Adipocyte (in vitro differentiated cells): Measurements from ENCODE around the gene IVD.
A peak's percentile ranks its signal among the peaks of the same experiment; 100 is the strongest.

Source experiments
- DNase-seq: peaks from one replicate; pipeline ENCODE4 v3.0.0-alpha.2; 2015; ENCODE audit warnings: low read depth
- H3K27me3 ChIP-seq: replicated peaks from 2 replicates; pipeline ENCODE4 v1.7.0; 2013; ENCODE audit warnings: mild to moderate bottlenecking, low read length, moderate library complexity; ENCODE audit not compliant: control insufficient read depth, insufficient read depth
- H3K36me3 ChIP-seq: 2 replicates; pipeline ENCODE4 v1.7.0; 2013; ENCODE audit warnings: low read length, mild to moderate bottlenecking, moderate library complexity; ENCODE audit not compliant: control insufficient read depth, insufficient read depth, severe bottlenecking
- H3K4me1 ChIP-seq: 2 replicates; pipeline ENCODE4 v1.7.0; 2013; ENCODE audit warnings: mild to moderate bottlenecking, low read length, moderate library complexity; ENCODE audit not compliant: control insufficient read depth, insufficient read depth
- H3K4me3 ChIP-seq: 2 replicates; pipeline ENCODE4 v1.7.0; 2013; ENCODE audit warnings: mild to moderate bottlenecking, low read length, moderate library complexity
- H3K9ac ChIP-seq: 2 replicates; pipeline ENCODE4 v1.7.0; 2013; ENCODE audit warnings: mild to moderate bottlenecking, low read length, moderate library complexity
- H3K9me3 ChIP-seq: 2 replicates; pipeline ENCODE4 v1.7.0; 2013; ENCODE audit warnings: mild to moderate bottlenecking, low read length, moderate library complexity; ENCODE audit not compliant: control insufficient read depth

The IVD gene

DNA sequence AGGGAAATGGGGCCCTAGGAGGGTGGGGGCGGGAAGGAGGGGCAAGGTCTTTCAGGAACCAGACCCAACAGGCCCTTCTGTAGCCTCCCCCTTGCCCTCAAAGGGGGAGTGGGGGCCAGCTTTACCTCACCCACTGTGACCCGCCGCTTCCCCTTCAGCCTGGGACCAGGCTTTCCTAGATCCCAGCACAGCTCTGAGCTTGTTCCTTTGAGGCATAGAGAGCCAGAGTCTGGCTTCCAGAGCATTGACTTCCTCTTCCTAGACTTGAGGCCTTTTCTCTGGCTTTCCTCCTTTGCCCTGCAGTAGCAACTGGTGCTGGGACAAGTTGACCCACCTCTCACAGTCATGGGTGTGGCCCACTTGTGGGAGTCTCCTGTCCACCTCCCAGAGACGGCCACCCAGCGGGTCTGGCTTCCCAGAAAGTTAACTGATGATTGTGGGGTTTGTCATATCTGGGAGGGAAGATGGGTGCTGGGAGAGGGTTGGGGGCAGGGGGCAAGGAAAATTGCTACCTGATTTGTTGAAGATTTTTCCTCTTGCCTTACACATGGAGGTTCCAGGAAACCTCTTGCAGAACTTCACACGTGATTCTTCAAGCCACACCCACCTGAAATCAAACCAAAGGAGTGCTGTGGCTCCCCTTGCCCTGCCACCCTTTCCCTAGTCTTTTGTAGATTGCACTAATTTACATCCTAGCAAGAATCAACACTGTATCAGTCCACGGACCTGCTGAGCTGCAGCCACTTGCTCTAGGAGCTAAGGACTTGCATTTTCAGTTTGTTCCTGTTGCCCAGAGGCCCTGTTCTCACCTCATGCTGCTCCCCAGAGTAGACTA lies 61.0 kb downstream of the IVD start:
- no peak for DNase-seq
- H3K4me1 ChIP-seq = peaks cover 20% of the 10 kb centered on the region
- no peaks in the 10 kb centered on the region for H3K27me3 ChIP-seq
- H3K36me3 ChIP-seq = peaks cover 41% of the 10 kb centered on the region
- no peak overlapping the region for H3K4me3 ChIP-seq
- H3K9ac ChIP-seq = no peak overlapping the region
- no peaks in the 10 kb centered on the region for H3K9me3 ChIP-seq

DNA sequence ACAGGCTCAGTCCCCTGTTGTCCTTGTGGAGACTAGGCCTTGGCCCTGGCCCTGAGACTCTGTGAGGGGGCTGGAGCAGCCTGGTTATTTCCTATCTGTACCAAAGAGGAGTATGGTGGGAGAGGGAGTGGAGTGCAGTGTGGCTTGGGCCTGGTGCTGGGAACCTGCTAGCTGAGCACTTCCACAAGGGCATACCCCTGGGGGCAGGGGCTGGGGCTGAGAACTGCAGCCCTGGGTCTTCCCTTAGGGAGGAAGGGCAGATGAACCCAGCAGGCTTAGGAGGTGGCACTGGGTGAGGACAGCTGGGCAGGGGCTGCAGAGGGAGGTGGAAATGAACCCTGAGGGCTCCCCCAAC lies 61.6 kb downstream of the IVD start:
- H3K27me3 ChIP-seq = no peaks in the 10 kb centered on the region
- no peaks in the 10 kb centered on the region for H3K9me3 ChIP-seq
- H3K4me1 ChIP-seq = peaks cover 25% of the 10 kb centered on the region
- H3K36me3 ChIP-seq = peaks cover 39% of the 10 kb centered on the region
- no peak overlapping the region for H3K4me3 ChIP-seq
- no peak for DNase-seq
- no peak overlapping the region for H3K9ac ChIP-seq

DNA sequence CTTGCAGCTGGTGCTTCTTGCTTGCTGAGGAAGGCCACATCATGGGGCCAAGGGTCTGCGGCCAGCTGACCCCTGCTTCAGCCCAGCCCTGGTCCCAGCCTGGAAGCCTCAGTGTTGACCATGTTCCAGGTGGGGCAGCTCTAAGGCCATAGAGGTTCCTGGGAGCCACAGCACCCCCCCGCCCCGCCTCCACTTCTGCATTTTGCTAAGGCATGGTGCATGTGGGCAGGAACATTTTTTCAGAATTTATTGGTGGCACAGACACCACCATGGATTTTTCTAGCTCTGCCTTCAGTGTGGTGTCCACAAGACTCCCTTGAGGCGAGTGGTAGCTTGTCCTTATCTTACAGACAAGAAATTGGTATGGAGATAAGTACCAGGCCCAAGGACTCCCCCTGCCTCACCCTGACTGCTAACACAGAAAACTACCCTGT lies 63.3 kb downstream of the IVD start:
- Histone ChIP-seq H3K4me1 (peaks cover 25% of the 10 kb centered on the region), H3K27me3 (no peaks in the 10 kb centered on the region)

DNA sequence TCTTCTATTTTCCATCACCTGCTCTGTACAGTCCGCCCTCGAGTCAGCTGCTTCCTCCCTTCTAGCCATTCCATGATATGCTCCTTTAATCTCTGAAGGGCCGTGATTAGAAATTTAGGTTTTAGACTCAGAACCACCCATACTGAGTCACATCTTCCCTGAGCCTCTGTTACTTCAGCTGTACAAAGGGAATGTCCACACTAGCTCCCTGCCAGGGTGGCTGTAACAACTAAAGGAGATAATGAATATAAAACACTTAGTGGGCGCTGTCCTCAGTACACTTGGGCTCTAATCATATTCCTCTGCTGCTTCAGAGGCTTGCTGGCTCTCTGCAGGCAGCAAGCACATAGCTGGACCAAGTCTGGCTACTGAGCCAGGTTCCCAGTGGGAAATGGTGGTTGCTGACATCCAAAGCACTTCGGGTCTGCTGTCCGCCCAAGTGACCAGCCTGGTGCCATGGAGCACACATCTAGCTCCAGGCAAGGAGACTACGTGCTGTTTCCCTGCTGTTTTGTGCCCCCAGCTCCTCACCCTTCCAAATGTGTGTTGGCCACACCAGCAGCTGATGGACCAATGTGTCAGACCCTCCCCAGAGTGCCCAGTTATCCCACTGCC lies 64.3 kb downstream of the IVD start:
- Histone ChIP-seq H3K4me1 (peaks cover 25% of the 10 kb centered on the region), H3K27me3 (no peaks in the 10 kb centered on the region), H3K9me3 (no peaks in the 10 kb centered on the region), H3K9ac (peak overlapping the region; percentile 78), H3K4me3 (peak overlapping the region; percentile 83), H3K36me3 (peaks cover 21% of the 10 kb centered on the region)
- DNase-seq = peak; percentile 19

More for the DNA sequence above, 63.3 kb downstream of the IVD start:
- Histone ChIP-seq H3K36me3 (peaks cover 31% of the 10 kb centered on the region), H3K9me3 (no peaks in the 10 kb centered on the region), H3K9ac (no peak overlapping the region), H3K4me3 (no peak overlapping the region)
- no peak for DNase-seq

DNA sequence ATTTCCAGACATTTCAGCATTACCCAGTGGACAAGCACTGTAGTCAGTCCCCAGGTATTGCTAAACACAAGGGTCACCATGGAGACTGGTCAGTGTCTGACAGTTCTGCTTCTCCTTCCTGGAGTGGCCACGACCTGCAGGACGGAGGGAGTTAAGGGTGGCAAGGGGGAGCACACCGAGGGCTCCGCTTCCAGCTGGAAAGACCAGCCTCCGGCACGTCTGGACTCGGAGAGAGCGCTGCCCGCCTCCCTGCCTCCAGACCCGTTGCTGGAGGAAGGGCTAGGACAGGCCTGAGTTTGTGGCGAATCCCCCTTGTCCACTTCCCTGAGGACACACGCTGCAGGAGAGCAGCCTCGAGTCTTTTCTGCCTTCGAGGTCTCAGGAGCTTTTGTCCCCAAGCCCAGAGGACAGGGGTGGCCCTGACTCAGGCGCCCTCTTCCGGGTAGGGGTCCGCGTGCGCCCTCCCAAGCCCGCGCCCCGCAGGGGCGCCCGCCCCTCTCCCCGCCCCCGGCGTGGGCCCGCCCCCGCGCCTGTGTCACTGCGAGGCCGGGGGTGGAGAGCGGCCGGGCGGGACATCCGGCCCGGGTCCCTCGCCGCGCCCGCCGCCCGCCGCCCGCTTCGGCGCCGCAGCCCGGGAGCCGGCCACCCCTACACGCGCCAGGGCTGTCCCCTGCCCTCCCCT lies 65.0 kb downstream of the IVD start, which contains the start of gene CHST14:
TSS of gene CHST14 (plus strand) at position 562 of the 682 bp plus-strand sequence. CDS start 230 bp downstream, outside the sequence.
- peak within 1 kb of the TSS; percentile 92 for H3K9ac ChIP-seq
- H3K27me3 ChIP-seq = no peaks in the 10 kb centered on the region
- H3K4me1 ChIP-seq = peaks cover 25% of the 10 kb centered on the region
- peaks cover 15% of the 10 kb centered on the region for H3K36me3 ChIP-seq
- peak within 1 kb of the TSS; percentile 85 for H3K4me3 ChIP-seq
- H3K9me3 ChIP-seq = no peaks in the 10 kb centered on the region
- DNase-seq = peak; percentile 80
